Measurements from ENCODE around the gene PALLD.

Gene PALLD

GRCh38 chr4:168842186-168842585 is 345.3 kb downstream of the PALLD start:
- Histone ChIP-seq H3K27ac (peak overlapping the region in 4 of 21 experiments; percentile 4 to 77 (median 34)), H3K4me3 (no peak overlapping the region)

GRCh38 chr4:168843635-168844034 is 346.8 kb downstream of the PALLD start:
- Histone ChIP-seq H3K27ac (peak overlapping the region in 8 of 21 experiments; percentile 26 to 77 (median 46)), H3K4me3 (no peak overlapping the region)

GRCh38 chr4:168844353-168845049 is 347.6 kb downstream of the PALLD start:
- peak overlapping the region in 13 of 21 experiments; percentile 9 to 77 (median 41) for H3K27ac ChIP-seq
- H3K4me3 ChIP-seq: no peak overlapping the region

- peak overlapping the region in 4 of 21 experiments; percentile 30 to 77 (median 56) for H3K27ac ChIP-seq
- H3K4me3 ChIP-seq: no peak overlapping the region
Observed at GRCh38 chr4:168845897-168846296, 349.0 kb downstream of the PALLD start.

GRCh38 chr4:168846414-168846813 is 349.6 kb downstream of the PALLD start:
- H3K27ac ChIP-seq: peak overlapping the region in 1 of 21 experiments; percentile 18
- no peak overlapping the region for H3K4me3 ChIP-seq

GRCh38 chr4:168847771-168848502 is 351.1 kb downstream of the PALLD start:
- Histone ChIP-seq H3K4me3 (no peak overlapping the region), H3K27ac (peak overlapping the region in 16 of 21 experiments; percentile 46 to 79 (median 64))

- Histone ChIP-seq H3K4me3 (no peak overlapping the region), H3K27ac (peak overlapping the region in 15 of 21 experiments; percentile 10 to 79 (median 64))
Observed at GRCh38 chr4:168849030-168849675, 352.3 kb downstream of the PALLD start.

GRCh38 chr4:168849997-168850396 is 353.1 kb downstream of the PALLD start:
- H3K27ac ChIP-seq: peak overlapping the region in 5 of 21 experiments; percentile 6 to 79 (median 40)

GRCh38 chr4:168852387-168852786 is 355.5 kb downstream of the PALLD start:
- Histone ChIP-seq H3K4me3 (no peak overlapping the region), H3K27ac (peak overlapping the region in 1 of 21 experiments; percentile 35)

More at GRCh38 chr4:168849997-168850396, 353.1 kb downstream of the PALLD start:
- H3K4me3 ChIP-seq: no peak overlapping the region

GRCh38 chr4:168852933-168853713 is 356.3 kb downstream of the PALLD start:
- Histone ChIP-seq H3K4me3 (no peak overlapping the region), H3K27ac (peak overlapping the region in 8 of 21 experiments; percentile 4 to 64 (median 22))

- H3K4me3 ChIP-seq: no peak overlapping the region
- peak overlapping the region in 9 of 21 experiments; percentile 4 to 64 (median 17) for H3K27ac ChIP-seq
Observed at GRCh38 chr4:168853770-168854169, 356.9 kb downstream of the PALLD start.

- peak overlapping the region in 7 of 21 experiments; percentile 3 to 68 (median 29) for H3K27ac ChIP-seq
Observed at GRCh38 chr4:168854350-168854921, 357.6 kb downstream of the PALLD start.

GRCh38 chr4:168856312-168856711 is 359.5 kb downstream of the PALLD start:
- H3K27ac ChIP-seq: peak overlapping the region in 3 of 21 experiments; percentile 2 to 36 (median 28)

More at GRCh38 chr4:168854350-168854921, 357.6 kb downstream of the PALLD start:
- H3K4me3 ChIP-seq: no peak overlapping the region

GRCh38 chr4:168857009-168857408 is 360.2 kb downstream of the PALLD start:
- Histone ChIP-seq H3K4me3 (no peak overlapping the region), H3K27ac (peak overlapping the region in 3 of 21 experiments; percentile 2 to 36 (median 8))

More at GRCh38 chr4:168856312-168856711, 359.5 kb downstream of the PALLD start:
- H3K4me3 ChIP-seq: no peak overlapping the region

- H3K4me3 ChIP-seq: no peak overlapping the region
- H3K27ac ChIP-seq: peak overlapping the region in 2 of 21 experiments; percentile 8 to 20
Observed at GRCh38 chr4:168857546-168858314, 360.9 kb downstream of the PALLD start.

- no peak overlapping the region for H3K4me3 ChIP-seq
- H3K27ac ChIP-seq: peak overlapping the region in 1 of 21 experiments; percentile 51
Observed at GRCh38 chr4:168859100-168859499, 362.2 kb downstream of the PALLD start.

GRCh38 chr4:168859888-168860694 is 363.2 kb downstream of the PALLD start:
- Histone ChIP-seq H3K27ac (peak overlapping the region in 6 of 21 experiments; percentile 14 to 55 (median 30)), H3K4me3 (no peak overlapping the region)
